D341Med (cell line): Measurements from ENCODE around the gene CBL.
"Not testable (repeated sequence)": the region's sequence is repeated elsewhere in the genome, so short reads cannot be mapped to it uniquely, and the experiment has no call there.

Experiments
- DNase-seq: peaks from one replicate; pipeline ENCODE4 v3.0.0; 2012; ENCODE audit warnings: low spot score

CBL gene

DNA sequence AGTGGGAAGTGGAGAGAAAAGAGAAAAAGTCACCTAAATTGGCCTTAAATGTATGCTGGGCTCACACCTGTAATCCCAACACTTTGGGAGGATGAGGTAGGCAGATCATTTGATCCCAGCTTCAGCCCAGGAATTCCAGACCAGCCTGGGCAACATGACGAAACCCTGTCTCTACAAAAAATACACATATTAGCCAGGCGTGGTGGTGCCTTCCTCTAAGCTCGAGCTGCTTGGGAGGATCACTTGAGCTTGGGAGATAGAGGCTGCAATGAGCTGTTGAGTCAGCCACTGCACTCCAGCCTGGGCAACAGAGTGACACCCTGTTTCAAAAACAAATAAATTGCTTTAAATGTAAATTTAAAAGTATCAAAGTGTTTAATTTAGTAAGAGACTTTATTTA lies 3.9 kb downstream of the CBL start:
- DNase-seq, result no peak

DNA sequence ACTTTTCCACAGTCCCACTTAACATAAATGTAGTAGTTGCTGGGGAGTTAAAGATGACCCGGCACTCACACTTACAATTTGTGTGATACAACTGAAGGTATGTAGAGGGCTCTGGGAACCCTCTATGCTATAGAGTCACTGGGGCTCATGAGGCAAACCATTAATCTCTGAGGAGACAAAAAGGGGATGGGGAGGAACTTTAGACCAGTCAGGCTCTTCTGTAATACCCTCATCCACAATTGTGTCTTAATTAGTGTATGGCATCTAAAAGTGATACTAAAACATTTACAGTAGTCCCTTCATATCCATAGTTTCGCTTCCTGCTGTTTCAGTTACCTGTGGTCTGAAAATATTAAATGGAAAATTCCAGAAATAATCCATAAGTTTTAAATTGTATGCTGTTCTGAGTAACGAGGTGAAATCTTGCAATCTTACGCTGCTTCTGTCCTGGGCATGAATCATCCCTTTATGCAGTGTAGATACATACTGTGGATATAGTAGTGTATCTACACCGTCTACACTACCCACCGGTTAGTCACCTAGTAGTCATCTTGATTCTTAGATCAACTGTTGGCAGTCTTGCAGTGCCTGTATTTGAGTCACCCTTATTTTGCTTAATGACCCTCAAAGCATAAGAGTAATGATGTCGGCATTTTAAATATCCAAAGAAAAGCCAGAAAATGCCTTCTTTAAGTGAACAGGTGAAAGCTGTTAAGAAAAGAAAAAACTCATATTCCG lies 12.2 kb downstream of the CBL start:
- no peak for DNase-seq

DNA sequence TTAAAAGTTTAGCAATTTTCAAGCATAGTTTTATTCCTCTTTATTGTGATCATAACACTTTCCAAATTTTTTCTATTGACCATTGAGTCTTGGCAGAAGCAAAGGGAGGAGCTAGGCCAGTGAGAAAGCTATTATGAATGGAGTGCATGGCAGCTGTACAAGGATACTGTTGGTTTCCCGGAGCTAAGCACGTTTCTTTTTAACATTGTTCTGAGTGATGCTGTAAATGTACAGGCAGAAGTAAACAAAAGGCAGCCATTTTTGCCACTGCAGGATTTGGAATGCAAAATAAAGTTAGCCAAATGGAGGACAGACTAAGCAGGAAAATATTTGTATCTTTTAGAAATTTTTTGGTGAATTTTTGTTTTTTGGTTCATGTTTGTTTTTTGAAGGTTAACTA lies 16.2 kb downstream of the CBL start:
- no peak for DNase-seq

DNA sequence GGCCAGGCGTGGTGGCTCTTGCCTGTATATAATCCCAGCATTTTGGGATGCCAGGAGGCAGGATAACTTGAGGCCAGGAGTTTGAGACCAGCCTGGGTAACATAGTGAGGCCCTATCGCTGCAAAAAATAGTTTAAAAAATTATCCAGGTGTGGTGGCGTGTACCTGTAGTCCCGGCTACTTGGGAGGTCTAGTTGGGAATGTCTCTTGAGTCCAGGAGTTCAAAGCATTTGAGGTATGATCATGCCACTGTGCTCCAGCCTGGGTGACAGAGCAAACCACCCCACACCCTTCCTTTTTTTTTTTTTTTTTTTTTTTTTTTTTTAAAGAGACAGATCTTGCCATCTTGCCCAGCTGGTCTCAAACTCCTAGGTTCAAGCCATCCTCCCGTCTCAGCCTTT lies 16.8 kb downstream of the CBL start:
- DNase-seq, result no peak

DNA sequence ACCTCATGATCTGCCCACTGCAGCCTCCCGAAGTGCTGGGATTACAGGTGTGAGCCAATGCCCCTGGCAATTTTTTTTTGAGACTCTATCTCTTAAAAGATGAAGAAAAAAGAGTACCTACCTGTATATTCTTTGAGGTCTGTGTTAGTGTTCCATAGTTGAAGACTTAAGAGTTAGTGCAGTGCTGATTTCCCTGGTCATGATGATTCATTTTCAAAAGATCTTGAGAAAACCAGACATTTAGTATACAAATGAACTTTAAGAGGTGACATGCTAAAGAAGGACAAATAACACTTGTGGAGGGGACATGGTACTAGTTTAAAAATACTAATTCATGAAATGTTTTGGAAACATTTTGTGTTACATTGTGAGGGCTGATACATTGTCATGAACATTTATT lies 17.7 kb downstream of the CBL start:
- no peak for DNase-seq

DNA sequence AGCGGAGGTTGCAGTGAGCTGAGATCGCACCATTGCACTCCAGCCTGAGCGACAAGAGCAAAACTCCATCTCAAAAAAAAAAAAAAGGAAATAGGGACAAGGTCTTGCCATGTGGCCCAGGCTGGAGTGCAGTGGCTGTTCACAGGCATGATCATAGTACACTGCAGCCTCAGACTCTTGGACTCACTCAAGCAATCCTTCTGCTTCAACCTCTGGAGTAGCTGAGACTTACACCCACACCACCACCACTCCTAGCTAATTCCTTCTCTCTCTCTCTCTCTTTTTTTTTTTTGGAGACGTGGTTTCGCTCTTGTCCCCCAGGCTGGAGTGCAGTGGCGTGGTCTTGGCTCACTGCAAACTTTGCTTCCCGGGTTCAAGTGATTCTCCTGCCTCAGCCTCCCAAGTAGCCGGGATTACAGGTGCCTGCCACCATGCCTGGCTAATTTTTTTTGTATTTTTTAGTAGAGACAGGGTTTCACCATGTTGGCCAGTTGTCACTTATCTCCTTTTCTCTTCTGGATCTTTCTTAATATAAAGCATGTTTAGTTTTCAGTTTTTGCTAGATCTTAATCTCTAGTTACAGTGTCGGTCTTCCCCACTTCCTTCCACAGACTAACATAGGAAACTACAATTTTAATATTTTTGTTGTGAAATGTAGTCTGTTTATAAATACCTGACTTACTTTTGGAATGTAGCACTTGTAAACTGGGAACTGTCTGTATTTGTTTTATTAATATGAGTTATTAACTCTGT lies 22.6 kb downstream of the CBL start:
- not testable (repeated sequence) for DNase-seq

DNA sequence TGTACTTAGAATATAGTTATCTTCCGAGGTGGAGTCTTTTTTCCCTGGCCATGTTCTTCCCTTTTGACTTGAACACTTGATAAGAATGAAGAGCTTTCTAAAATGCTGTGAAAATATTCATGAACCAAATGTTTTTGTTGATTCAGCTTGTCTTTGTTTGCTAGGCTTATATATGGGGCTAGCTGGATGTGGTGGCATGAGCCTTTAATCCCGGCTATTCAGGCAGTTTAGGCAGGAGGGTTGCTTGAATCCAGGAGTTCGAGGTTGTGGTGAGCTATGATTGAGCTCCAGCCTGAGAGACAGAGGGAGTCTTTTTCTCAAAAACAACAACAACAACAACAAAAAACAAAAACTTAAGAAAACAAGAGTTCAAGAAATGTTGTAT lies 23.1 kb downstream of the CBL start:
- DNase-seq, result no peak

DNA sequence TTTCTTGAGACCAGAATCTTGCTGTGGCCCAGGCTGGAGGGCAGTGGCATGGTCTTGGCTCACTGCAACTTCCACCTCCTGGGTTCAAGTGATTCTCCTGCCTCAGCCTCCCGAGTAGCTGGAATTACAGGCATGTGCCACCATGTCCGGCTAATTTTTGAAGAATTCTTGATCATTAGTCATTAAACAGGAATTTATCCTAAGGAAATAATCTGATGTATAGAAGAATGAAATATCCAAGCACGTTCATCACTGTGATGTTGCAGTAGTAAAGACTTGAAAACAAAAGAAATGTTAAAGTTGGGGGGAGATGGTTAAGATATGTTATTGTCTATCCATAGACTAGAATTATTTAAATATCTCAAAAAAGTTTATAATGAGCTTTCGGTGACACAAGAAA lies 23.6 kb downstream of the CBL start:
- no peak for DNase-seq

DNA sequence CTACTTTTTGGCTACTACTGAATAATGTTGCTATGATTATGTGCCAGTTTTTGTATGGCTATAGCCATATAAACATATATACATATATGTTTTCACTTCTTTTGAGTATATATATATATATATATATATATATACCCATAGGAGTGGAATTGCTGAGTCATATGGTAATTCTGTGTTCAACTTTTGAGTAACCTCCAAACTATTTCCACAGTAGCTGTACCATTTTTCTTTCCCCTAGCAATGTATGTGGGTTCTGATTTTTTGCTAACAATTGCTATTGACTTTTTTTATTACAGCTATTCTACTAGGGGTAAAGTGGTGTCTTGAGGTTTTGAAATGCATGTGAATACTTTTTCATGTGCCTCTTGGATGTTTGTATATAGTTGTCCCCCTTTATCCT lies 30.4 kb downstream of the CBL start:
- no peak for DNase-seq

DNA sequence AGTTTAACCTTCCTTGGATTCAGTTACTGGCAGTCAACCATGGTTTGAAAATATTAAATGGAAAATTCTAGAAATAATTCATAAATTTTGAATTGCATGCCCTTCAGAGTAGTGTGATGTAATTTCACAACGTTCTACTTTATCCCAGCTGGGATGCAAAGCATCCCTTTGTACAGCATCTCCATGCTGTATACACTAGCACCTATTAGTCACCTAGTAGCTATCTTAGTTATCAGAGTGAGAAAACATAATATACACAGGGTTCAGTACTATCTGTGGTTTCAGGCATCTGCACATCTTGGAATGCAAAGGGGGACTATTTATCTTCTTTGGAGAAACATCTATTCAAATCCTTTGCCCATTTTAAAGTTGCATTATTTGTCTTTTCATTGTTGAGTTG lies 30.8 kb downstream of the CBL start:
- DNase-seq, result no peak

DNA sequence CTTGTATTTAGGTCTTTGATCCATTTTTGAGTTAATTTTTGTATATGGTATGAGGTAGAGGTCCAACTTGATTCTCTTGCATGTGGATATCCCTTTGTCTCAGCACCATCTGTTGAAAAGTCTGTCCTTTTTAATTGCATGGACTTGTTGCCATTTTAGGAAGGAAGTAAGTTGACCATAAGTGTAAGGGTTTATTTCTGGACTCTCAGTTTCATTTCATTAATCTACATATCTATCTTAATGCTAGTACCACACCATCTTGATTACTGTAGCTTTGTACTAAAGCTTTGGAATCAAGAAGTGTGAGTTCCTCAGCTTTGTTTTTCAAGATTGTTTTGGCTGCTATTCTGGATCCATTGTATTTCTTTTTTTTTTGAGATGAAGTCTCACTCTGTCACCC lies 31.4 kb downstream of the CBL start:
- DNase-seq, result no peak

DNA sequence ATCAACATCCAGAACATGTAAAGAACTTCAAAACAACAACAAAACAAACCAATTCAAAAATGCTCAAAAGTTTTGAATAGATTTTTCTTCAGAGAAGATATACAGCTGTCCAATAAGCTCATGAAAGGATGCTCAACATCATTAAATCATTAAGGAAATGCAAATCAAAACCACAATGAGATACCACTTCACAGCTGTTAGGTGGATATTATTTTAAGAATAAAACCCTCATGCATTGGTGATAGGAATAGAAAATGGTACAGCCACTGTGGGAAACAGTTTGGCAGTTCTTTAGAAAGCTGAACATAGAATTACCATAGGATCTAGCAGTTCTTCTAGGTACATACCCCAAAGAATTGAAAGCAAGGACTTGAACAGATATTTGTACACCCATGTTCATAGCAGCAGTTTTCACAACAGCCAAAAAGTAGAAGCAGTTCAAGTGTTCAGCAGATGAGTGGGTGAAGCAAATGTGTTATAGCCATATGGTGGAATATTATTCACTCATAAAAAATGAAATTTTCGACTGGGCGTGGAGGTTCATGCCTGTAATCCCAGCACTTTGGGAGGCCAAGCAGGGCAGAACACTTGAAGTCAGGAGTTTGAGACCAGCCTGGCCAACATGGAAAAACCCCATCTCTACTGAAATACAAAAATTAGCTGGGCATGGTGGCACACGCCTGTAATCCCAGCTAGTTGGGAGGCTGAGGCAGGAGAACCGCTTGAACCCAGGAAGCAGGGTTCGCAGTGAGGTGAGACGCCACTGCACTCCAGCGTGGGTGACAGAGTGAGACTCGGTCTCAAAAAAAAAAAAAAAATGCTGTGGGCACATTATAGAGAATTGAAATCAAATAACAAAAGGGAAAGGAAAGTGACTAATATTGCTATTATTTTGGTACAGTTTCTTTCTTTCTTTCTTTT lies 42.9 kb downstream of the CBL start:
- no peak for DNase-seq

DNA sequence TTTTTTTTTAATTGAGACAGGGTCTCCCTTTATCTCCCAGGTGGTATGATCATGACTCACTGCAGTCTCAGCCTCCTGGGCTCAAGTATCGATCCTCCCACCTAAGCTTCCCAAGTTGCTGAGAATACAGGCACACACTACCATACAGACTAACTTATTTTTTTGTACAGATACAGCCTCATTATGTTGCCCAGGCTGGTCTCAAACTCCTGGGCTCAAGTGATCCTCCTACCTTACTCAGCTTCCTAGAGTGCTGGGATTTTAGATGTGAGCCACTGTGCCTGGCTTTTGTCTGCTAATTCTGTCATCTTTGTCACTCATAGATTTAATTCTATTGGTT lies 43.5 kb downstream of the CBL start:
- DNase-seq, result no peak

DNA sequence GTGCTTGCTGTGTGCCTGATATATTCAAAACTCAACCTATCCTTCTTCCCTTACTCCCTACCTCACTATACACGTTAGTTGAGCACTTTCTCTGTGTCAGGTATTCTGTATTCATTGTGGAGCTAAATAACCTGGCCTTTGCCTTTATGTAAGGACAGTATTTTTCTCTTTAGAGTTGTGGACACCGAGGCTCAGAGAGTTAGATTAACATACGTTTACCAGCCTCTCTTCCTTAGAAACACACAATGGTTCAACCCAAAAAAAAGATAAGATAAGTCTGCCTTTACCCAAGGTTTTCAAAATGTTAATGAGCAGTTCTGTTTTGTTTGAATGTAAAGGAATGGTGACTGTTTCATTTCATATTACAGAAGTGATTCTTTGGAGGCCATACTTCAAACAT lies 45.0 kb downstream of the CBL start:
- DNase-seq, result no peak

DNA sequence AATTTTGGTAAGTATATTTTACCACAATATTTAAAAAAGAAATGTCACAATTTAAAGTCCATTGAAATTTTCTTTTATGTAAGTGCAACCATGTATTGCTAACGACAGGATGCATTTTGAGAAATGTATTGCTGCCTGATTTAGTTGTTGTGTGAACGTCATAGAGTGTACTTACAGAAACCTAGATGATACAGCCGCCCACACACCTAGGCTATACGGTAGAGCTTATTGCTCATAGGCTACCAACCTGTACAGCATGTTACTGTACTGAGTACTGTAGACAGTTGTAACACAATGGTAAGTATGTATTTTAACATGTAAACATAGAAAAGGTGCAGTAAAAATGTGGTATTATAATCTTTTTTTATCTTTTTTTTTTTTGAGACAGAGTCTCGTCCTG lies 48.1 kb downstream of the CBL start:
- no peak for DNase-seq

DNA sequence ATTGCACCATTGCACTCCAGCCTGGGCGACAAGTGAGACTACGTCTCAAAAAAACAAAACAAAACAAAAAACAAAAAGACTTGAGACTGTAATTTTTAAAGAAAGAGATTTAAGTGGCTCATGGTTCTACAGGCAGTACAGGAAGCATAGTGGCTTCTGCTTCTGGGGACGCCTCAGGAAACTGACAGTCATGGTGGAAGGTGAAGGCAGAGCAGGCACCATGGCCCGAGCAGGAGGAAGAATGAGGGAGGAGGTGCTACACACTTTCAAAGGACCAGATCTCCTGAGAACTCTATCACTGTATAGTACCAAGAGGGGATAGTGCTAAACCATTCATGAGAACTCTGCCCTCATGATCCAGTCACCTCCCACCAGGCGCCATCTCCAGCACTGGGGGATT lies 52.0 kb downstream of the CBL start:
- DNase-seq, result no peak

DNA sequence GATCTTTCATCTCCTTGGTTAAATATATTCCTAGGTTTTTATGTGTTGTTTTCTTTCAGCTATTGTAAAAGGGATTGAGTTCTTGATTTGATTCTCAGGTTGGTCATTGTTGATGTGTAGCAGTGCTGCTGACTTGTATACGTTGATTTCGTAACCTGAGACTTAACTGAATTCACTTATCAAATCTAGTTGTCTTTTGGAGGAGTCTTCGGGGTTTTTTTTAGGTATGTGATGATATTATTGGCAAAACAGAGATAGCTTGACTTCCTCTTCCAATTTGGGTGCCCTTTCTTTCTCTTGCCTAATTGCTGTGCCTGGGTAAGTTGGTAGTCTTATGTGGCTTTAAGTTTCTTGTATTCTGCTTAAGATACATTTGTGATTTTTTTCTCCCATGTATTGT lies 52.8 kb downstream of the CBL start:
- DNase-seq, result no peak

DNA sequence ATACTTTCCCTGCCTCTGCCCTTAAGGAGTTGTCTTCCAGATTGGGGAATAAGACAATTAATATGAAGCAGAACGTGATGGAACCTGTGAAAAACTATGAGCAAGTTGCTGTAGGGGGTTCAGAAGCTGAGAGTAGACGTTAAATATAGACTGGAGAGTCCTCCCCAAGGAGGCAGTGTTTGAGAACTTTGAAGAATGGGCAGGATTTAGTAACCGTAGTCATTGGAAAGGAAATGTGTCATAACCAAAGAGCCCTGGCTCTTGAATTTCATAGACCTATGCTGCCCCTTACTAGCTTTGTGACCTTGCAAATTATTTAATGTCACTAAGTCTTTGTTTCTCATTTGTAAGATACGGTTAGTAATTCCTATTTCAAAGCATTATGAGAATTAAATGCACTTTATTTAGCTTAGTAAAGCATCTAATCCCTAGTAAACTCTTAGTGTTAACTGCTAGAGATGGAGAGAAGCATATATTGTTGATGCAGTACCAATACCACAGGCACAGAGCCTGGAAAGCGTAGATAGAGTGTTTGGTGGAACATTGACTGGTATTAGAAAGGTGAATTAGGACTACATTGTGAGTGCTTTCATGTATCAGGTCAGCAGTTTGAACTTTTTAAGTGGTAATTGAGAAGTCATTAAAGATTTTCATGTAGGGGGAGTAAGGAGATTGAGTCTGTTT lies 56.7 kb downstream of the CBL start:
- DNase-seq, result no peak

DNA sequence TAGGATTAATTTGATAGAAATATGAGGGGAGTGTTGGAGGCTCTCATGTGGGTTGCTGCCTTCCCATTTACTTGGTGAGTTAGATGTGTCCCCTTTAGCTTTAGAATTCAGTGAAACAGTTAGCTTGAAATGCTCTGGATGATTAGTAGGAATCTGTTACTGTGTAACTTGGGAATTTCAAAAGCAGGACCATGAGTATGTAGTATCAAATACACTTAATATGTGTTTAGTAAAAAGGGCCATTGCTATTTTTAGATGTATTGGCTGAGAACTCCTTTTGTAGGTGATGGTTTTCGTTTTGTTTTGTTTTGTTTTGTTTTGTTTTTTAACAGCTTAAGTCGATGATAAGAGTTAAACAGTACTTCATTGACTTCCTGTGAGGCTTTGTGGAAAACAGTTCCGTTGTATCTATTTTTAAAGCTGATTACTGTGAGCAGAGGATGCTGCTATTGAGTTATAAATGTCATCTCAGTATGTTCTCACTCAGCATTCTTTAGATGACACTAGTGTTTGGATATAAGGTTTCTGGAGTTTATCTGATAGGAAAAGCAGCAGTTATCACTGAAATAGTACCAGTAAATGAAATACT lies 57.3 kb downstream of the CBL start:
- DNase-seq, result no peak

DNA sequence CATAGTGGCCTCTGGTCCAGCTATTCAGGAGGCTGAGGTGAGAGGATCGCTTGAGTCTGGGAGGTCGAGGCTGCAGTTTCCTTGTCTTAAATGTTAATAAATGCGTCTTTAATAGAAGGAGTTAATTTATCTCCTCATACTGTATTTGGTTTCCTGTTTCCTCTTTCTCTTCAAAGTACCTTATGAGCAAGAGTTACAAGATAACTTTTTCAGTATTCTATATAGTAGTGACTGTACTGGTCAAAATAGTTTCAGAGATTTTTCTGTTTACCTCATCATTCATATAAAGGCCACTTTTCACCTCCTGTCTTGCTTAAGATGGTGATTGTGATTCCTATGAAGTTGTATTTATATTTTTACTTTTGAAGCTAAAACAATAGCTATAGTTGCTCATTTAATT lies 59.9 kb downstream of the CBL start:
- no peak for DNase-seq

DNA sequence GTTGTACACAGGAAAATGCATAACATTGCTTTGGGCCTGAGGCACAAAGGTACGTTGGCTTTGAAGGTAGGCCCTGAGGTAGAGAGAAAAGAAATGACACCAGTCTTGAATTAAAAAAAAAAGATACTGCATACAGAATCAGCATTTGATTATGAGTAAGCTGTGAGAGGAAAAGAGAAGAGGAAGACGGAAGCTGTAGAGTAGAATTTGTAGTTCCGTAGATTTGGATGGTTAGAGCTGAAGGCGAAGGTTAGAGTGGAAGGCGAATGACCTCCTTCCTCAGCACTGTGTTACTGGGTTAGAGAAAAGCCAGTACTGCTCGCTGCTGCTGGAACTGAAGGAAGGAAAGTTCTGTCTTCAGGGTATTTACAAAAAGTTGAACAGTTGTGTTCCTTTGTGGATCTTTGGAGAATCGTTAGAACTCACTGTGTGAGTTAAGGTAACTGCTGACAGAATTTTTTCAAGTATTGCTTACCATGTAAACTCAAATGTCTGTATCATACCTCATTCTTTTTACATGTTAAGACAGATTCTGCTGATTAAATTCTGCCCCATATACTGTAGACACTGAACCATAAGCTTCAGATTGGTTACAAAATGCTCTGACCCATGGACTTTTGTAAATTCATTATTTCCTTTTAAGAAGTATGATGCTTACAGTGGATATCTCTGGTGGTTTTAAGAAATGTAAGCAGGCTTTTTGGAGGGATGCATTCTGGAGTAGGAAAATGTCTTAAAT lies 60.5 kb downstream of the CBL start:
- no peak for DNase-seq
